Measurements from ENCODE around the gene TMEM204.

TMEM204 gene

DNA sequence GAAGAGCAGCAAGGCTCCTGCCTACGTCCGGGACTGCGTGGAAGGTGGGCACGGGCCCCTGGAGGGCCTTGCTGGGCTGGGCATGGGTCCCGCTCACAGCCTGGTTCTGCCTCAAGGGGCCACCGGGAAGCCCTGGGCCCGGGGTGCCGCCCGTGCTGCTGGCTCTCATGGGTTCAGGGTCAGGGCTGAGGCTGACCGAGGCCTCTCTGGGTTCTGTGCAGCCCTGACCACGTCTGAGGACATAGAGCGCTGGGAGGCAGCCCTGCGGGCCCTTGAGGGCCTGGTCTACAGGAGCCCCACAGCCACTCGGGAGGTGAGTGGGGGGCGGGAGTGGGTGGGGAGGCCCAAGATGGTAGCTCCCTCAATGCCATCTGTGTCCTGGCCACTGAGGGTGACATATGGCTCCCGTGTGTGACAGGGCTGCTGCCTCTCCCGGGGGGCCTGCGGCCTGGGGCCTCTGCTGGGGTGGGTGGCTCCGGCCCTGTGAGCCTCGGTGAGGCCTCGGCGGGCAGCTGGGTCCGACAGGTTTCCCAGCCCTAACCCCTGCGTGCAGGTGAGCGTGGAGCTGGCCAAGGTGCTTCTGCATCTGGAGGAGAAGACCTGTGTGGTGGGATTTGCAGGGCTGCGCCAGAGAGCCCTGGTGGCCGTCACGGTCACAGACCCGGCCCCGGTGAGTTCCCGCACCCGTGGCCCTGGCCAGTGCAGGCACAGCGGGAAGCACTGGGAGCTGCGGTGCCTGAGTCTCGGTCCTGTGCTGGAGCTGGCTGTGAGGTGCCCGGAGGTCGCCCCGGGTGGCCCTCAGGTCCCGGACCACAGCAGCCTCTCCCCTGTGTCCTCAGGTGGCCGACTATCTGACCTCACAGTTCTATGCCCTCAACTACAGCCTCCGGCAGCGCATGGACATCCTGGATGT, 31.1 kb upstream of the TMEM204 start:
- Mint-ChIP-seq H3K27me3 (ENCODE audit: low read depth, poor library complexity) (no peaks in the 10 kb centered on the region), H3K4me3 (no peak overlapping the region), H3K36me3 (ENCODE audit: low read depth) (peaks cover 24% of the 10 kb centered on the region), H3K9me3 (no peaks in the 10 kb centered on the region), H3K4me1 (no peaks in the 10 kb centered on the region), H3K27ac (no peak overlapping the region)
- TF ChIP-seq, protein P1, sequence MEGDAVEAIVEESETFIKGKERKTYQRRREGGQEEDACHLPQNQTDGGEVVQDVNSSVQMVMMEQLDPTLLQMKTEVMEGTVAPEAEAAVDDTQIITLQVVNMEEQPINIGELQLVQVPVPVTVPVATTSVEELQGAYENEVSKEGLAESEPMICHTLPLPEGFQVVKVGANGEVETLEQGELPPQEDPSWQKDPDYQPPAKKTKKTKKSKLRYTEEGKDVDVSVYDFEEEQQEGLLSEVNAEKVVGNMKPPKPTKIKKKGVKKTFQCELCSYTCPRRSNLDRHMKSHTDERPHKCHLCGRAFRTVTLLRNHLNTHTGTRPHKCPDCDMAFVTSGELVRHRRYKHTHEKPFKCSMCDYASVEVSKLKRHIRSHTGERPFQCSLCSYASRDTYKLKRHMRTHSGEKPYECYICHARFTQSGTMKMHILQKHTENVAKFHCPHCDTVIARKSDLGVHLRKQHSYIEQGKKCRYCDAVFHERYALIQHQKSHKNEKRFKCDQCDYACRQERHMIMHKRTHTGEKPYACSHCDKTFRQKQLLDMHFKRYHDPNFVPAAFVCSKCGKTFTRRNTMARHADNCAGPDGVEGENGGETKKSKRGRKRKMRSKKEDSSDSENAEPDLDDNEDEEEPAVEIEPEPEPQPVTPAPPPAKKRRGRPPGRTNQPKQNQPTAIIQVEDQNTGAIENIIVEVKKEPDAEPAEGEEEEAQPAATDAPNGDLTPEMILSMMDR (IDR thresholded peaks at IDR 0.05): no peak
- no peak for DNase-seq

DNA sequence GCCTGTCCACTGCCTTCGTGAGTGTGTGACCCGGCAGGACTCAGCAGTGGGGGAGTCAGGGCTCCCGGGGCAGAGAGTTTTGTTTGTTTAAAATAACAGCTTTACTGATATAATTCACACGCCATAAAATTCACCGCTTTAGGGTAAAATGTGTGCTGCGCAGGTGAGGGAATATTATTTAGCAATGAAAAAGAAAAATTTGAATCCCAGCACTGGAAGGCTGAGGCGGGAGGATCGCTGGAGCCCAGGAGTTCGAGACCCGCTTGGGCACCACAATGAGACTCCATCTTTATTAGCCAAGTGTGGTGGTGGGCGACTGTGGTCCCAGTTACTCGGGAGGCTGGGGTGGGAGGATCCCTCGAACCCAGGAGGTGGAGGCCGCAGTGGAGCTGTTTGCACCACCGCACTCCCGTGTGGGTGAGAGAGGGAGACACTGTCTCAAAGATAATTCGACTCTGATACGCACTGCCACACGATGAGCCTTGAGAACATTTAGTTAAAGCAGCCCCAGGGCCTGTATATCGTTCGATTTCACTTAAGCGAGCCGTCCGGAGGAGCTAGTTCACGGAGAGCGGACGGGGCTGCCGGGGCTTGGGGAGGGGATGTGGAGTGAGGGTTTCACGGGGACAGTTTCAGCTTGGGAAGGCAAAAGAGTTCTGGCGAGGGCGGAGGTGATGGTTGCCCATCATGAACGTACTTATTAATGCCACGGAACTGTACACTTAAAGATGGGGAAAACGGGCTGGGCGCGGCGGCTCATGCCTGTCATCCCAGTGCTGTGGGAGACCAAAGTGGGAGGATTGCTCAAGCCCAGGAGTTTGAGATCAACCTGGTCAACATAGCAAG, 30.1 kb upstream of the TMEM204 start:
- Mint-ChIP-seq H3K36me3 (ENCODE audit: low read depth) (peaks cover 27% of the 10 kb centered on the region), H3K27me3 (ENCODE audit: low read depth, poor library complexity) (no peaks in the 10 kb centered on the region), H3K9me3 (no peaks in the 10 kb centered on the region), H3K27ac (no peak overlapping the region), H3K4me3 (no peak overlapping the region), H3K4me1 (no peaks in the 10 kb centered on the region)
- TF ChIP-seq, protein P1 (IDR thresholded peaks at IDR 0.05): no peak
- no peak for DNase-seq

DNA sequence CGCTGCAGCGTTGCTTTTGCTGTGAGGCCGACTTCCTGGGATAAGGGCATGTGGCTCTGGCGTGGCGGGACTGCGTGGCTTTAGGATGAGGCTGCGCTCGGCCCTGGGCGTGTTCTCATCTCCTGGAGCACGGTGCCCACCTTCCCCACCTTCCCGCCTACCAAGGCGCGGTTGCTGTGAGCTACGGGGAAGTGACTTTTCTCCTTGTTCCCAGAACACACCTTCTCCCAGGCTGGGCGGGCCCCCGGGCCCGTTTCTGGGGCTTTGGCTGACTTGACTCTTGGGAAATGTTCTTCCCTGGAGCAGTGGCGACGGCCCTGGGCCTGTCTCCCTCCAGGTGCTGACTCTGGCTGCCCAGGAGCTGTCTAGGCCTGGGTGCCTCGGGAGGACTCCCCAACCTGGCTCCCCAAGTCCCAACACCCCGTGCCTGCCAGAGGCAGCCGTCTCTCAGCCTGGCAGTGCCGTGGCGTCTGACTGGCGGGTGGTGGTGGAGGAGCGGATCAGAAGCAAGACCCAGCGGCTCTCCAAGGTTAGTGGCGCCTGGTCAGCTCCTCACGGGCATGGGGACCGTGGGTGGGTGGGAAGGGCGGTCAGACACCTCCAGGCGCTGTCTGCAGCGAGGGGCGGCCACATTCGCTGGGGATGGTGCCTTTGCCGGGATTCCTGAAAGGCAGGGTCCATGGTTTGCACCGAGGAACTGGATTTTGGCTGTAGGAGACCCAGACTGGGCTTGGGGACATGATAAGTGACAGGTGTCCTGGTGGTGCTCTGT, 28.2 kb upstream of the TMEM204 start:
- DNase-seq: no peak
- no peak overlapping the region for H3K27ac Mint-ChIP-seq

DNA sequence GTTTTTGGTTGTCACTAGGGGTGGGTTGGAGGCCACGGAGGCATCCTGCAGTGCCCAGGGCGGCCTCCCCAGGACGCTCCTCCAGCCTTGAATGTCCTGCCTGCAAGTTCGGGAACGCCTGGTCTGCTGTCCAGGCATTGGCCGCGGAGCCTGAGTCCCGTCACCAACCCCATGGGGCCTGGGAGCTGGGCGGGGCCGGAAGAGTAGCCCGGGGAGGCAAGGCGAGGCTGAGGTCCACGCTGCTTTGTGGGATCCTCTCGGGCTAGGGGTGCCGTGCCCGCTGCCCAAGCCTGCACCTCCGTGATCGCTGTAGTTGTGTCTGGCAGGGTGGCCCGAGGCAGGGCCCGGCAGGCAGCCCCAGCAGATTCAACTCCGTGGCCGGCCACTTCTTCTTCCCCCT, 27.6 kb upstream of the TMEM204 start:
- no peaks in the 10 kb centered on the region for H3K27me3 Mint-ChIP-seq (ENCODE audit: low read depth, poor library complexity)
- no peak overlapping the region for H3K4me3 Mint-ChIP-seq
- no peaks in the 10 kb centered on the region for H3K9me3 Mint-ChIP-seq
- H3K36me3 Mint-ChIP-seq (ENCODE audit: low read depth): peaks cover 22% of the 10 kb centered on the region
- no peaks in the 10 kb centered on the region for H3K4me1 Mint-ChIP-seq
- TF ChIP-seq, protein P1 (IDR thresholded peaks at IDR 0.05): no peak
- DNase-seq: no peak
- no peak overlapping the region for H3K27ac Mint-ChIP-seq

More for the DNA sequence above, 28.2 kb upstream of the TMEM204 start:
- Mint-ChIP-seq H3K4me3 (no peak overlapping the region), H3K27me3 (ENCODE audit: low read depth, poor library complexity) (no peaks in the 10 kb centered on the region), H3K4me1 (no peaks in the 10 kb centered on the region), H3K9me3 (no peaks in the 10 kb centered on the region), H3K36me3 (ENCODE audit: low read depth) (peaks cover 22% of the 10 kb centered on the region)
- TF ChIP-seq, protein P1 (IDR thresholded peaks at IDR 0.05): no peak

GRCh38 chr16:1506494-1507213, 26.8 kb upstream of the TMEM204 start:
- no peak overlapping the region for H3K27ac Mint-ChIP-seq
- no peak for DNase-seq
- H3K4me1 Mint-ChIP-seq: no peaks in the 10 kb centered on the region
- H3K9me3 Mint-ChIP-seq: no peaks in the 10 kb centered on the region
- no peak overlapping the region for H3K4me3 Mint-ChIP-seq
- H3K27me3 Mint-ChIP-seq (ENCODE audit: low read depth, poor library complexity): no peaks in the 10 kb centered on the region
- TF ChIP-seq, protein P1 (IDR thresholded peaks at IDR 0.05): no peak
- peaks cover 25% of the 10 kb centered on the region for H3K36me3 Mint-ChIP-seq (ENCODE audit: low read depth)
